HFF-Myc (cell line): ENCODE results near the gene CD40.

ENCODE experiments used
- DNase-seq: peaks from one replicate; pipeline ENCODE4 v3.0.0-alpha.2; 2011; ENCODE audit warnings: low read depth; ENCODE audit errors: extremely low read depth
- H3K4me3 ChIP-seq: replicated peaks from 2 replicates; pipeline ENCODE4 v1.5.1; 2011; ENCODE audit warnings: low read depth, mild to moderate bottlenecking, control low read depth, low read length
- TF ChIP-seq, protein P1 (sequence below): IDR thresholded peaks from 2 replicates; pipeline ENCODE4 v1.5.1; 2012; ENCODE audit warnings: mild to moderate bottlenecking, low read depth, low read length, control low read depth; ENCODE audit errors: missing control alignments

CD40 gene

GRCh38 chr20:46128310-46129151, 10.4 kb downstream of the CD40 start:
- no peak overlapping the region for H3K4me3 ChIP-seq
- DNase-seq = no peak
- TF ChIP-seq, protein P1, sequence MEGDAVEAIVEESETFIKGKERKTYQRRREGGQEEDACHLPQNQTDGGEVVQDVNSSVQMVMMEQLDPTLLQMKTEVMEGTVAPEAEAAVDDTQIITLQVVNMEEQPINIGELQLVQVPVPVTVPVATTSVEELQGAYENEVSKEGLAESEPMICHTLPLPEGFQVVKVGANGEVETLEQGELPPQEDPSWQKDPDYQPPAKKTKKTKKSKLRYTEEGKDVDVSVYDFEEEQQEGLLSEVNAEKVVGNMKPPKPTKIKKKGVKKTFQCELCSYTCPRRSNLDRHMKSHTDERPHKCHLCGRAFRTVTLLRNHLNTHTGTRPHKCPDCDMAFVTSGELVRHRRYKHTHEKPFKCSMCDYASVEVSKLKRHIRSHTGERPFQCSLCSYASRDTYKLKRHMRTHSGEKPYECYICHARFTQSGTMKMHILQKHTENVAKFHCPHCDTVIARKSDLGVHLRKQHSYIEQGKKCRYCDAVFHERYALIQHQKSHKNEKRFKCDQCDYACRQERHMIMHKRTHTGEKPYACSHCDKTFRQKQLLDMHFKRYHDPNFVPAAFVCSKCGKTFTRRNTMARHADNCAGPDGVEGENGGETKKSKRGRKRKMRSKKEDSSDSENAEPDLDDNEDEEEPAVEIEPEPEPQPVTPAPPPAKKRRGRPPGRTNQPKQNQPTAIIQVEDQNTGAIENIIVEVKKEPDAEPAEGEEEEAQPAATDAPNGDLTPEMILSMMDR = peak; percentile 55

DNA sequence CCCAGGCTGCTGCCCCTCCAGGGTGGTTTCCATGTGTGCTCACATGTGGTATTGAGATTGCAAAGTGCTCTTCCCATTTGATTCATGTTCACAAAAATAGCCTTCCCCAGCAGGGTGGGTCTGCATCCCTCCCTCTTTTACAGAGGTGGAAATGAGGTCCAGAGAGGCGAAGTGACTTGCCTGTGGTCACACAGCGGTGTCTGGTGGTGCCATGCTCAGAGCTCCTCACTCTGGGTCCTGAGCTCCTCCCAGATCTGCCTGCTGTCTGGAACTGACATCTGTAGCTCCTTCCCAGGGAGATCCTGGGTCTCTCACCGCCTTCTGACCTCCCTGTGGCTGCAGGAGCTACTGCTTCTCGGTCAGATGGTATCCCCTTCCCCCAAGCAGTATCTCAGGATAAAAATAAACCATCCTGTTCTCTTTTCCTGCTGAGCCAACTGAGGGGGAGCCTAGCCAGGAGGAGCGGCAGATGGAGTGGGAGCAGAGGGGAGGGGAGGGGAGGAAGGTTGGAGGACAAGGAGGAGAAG, 11.9 kb downstream of the CD40 start:
- DNase-seq = no peak
- TF ChIP-seq, protein P1 = no peak
- H3K4me3 ChIP-seq = no peak overlapping the region

- no peak for DNase-seq
- TF ChIP-seq, protein P1 = no peak
- H3K4me3 ChIP-seq = no peak overlapping the region
These were observed 12.4 kb downstream of the CD40 start for GRCh38 chr20:46130534-46130933.

DNA sequence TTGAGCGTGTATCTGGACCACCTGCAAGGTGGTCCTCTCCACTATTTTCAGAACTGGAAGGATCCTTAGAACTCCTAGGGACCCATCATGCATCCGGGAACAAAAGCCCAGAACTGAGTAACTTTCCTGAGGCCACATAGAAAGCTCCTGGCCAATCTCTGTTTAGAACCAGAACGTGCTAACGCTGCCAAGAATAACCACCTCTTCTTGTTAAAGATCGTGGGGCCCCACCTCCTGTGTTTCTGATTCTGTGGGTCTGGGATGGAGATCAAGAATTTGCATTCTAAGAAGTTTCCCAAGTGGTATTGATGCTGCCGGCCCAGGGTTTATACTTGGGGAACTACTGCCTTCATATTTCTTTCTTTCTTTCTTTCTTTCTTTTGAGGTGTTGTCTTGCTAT, 13.3 kb downstream of the CD40 start:
- DNase-seq = no peak
- H3K4me3 ChIP-seq = no peak overlapping the region
- TF ChIP-seq, protein P1 = no peak

GRCh38 chr20:46132705-46133120, 14.6 kb downstream of the CD40 start:
- TF ChIP-seq, protein P1 = peak; percentile 83
- no peak for DNase-seq

GRCh38 chr20:46133886-46134654, 16.0 kb downstream of the CD40 start:
- no peak overlapping the region for H3K4me3 ChIP-seq
- TF ChIP-seq, protein P1 = no peak
- DNase-seq = no peak

More at GRCh38 chr20:46132705-46133120, 14.6 kb downstream of the CD40 start:
- no peak overlapping the region for H3K4me3 ChIP-seq
